Left ventricle myocardium inferior (tissue), 1 donor: ENCODE results near the gene CD79A. TPM values are rescaled to one million over a fixed set of nuclear protein-coding genes. Genes with fewer than 3 reads are reported as not detected.

Source experiments
- DNase-seq: peaks from one replicate; pipeline ENCODE4 v3.0.0-alpha.2; 2020
- H3K27ac ChIP-seq: fragments of 200-600 bp; replicated peaks from 2 replicates; pipeline ENCODE4 v1.8.0; 2021
- H3K27me3 ChIP-seq: fragments of 200-600 bp; 2 replicates; pipeline ENCODE4 v1.8.0; 2021; ENCODE audit warnings: low read depth
- H3K36me3 ChIP-seq: fragments of 200-600 bp; 2 replicates; pipeline ENCODE4 v1.8.0; 2021
- H3K4me1 ChIP-seq: fragments of 200-600 bp; 2 replicates; pipeline ENCODE4 v1.8.0; 2021
- H3K4me3 ChIP-seq: fragments of 200-600 bp; 2 replicates; pipeline ENCODE4 v1.8.0; 2021; ENCODE audit warnings: mild to moderate bottlenecking, moderate library complexity
- H3K9me3 ChIP-seq: fragments of 200-600 bp; replicated peaks from 2 replicates; pipeline ENCODE4 v1.8.0; 2021
- intact Hi-C: fragments of 100-400 bp; cut with micrococcal nuclease; formaldehyde crosslinking; loops from one replicate; pipeline ENCODE4 v1.11.0; 2022
- total RNA-seq: library from RNA; stranded (reverse); fragmentation: NEBNext Ultra II Directional; extraction: Animal tissue kit (Norgen Biotek cat#: 25700); gene quantifications from one replicate; pipeline ENCODE4 v1.2.1, GENCODE V29; 2021
- TF ChIP-seq, protein P1 (sequence below): fragments of 200-600 bp; IDR thresholded peaks from 2 replicates; pipeline ENCODE4 v1.8.0; 2021; ENCODE audit warnings: antibody characterized with exemption, mild to moderate bottlenecking, borderline replicate concordance
- donor health status: DM: no; HTN: yes; CAD: no; lungs with severe emphysema.

CD79A gene
- total RNA-seq, 1 donor from 2014 or later: not detected

DNA sequence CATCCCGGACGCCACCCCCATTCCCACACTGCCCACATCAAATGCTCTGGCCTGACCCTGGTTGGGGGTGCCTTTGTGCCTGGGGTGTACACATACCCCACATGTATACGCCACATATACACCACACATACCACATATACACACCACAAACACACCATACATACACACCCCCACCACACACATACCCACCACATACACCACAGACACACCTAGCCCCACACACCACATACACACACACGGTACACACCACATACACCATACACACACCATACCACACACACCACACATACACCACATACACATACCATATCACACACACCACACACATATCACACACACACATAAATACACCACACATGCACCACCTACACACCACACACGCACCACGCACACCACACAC lies 41.0 kb downstream of the CD79A start:
- H3K27ac ChIP-seq: no peak overlapping the region
- TF ChIP-seq, protein P1, sequence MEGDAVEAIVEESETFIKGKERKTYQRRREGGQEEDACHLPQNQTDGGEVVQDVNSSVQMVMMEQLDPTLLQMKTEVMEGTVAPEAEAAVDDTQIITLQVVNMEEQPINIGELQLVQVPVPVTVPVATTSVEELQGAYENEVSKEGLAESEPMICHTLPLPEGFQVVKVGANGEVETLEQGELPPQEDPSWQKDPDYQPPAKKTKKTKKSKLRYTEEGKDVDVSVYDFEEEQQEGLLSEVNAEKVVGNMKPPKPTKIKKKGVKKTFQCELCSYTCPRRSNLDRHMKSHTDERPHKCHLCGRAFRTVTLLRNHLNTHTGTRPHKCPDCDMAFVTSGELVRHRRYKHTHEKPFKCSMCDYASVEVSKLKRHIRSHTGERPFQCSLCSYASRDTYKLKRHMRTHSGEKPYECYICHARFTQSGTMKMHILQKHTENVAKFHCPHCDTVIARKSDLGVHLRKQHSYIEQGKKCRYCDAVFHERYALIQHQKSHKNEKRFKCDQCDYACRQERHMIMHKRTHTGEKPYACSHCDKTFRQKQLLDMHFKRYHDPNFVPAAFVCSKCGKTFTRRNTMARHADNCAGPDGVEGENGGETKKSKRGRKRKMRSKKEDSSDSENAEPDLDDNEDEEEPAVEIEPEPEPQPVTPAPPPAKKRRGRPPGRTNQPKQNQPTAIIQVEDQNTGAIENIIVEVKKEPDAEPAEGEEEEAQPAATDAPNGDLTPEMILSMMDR: no peak
- H3K27me3 ChIP-seq: peaks cover 95% of the 10 kb centered on the region
- H3K4me1 ChIP-seq: peaks cover 4% of the 10 kb centered on the region
- intact Hi-C loops: no loop called here
- H3K4me3 ChIP-seq: no peak overlapping the region
- no peaks in the 10 kb centered on the region for H3K9me3 ChIP-seq
- H3K36me3 ChIP-seq: no peaks in the 10 kb centered on the region
- no peak for DNase-seq

DNA sequence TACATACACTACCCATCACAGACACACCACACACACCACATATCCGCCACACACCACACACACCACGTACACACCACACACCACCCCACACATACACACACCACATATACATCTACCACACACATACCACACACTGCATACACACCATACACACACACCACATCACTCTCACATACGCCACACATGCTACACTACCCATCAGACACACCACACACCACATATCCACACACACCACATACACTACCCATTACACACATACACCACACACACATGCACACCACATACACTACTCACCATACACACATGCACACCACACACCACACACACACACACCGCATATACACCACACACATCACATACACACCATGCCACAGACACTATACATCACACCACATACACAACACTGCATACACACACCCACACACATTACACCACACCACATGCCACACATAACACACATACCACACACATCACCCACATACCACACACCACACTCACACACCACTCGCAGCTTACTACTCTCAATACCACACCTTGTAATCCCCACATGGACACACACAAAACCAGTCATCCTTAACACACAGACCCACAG lies 41.7 kb downstream of the CD79A start:
- peaks cover 94% of the 10 kb centered on the region for H3K27me3 ChIP-seq
- intact Hi-C loops: no loop called here
- DNase-seq: no peak

DNA sequence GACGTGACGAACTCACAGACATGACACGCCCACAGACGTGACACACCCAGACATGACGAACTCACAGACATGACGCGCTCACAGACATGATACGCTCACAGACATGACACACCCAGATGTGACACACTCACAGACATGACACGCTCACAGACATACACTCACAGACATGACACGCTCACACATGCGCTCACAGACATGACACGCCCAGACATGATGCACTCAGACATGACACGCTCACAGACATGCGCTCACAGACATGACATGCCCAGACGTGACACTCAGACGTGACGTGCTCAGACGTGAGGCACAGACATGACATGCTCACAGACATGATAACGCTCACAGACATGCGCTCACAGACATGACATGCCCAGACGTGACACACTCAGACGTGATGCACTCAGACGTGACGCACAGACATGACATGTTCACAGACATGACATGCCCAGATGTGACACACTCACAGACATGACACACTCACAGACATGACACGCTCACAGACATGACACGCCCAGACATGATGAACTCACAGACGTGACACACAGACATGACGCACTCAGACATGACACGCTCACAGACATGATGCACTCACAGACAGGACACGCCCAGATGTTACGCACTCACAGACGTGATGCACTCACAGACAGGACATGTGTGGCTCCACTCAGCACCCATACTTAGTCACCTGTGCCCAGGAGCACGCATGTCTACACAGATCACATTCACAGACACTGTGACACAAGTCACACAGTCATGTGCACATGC lies 43.1 kb downstream of the CD79A start:
- Histone ChIP-seq H3K27me3 (peaks cover 98% of the 10 kb centered on the region), H3K4me3 (no peak overlapping the region)

More for the DNA sequence above, 41.7 kb downstream of the CD79A start:
- Histone ChIP-seq H3K9me3 (no peaks in the 10 kb centered on the region), H3K4me3 (no peak overlapping the region), H3K4me1 (peaks cover 4% of the 10 kb centered on the region), H3K36me3 (no peaks in the 10 kb centered on the region), H3K27ac (no peak overlapping the region)
- TF ChIP-seq, protein P1: no peak

DNA sequence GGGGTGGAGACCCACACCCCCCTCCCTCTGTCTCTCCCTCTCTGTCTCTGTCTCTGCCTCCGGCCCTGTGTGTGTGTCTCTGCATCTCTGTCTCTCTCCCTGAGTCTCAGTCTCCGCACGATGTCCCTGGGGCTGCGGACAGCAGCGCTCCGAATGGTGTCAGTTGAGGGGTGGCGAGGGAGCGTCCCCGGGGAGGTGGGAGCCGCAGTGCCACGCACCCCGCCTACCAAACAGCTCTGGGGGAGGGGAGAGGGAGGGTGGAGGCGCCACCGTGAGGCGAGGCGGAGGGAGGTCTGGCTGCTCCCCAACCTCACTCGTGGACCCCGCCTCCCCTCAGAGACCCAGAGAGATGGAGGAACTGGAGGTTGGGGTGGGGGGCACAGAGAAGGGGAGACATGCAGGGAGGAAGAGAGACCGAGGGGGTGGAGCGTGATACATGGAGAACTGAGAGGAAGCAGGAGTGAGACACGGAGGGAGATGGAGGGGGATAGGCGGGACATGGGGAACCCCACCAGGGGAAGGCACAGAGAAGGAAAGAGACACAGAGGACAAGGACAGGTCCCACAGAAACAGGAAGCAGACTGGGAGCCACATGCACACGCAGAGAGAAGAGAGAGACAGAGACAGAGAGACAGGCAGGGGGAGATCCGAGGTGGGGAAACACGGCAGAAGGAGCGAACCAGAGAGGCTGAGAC lies 44.0 kb downstream of the CD79A start:
- H3K4me3 ChIP-seq: no peak overlapping the region
- H3K4me1 ChIP-seq: no peaks in the 10 kb centered on the region
- intact Hi-C loops: no loop called here
- no peak for DNase-seq
- peaks cover 98% of the 10 kb centered on the region for H3K27me3 ChIP-seq
- no peak overlapping the region for H3K27ac ChIP-seq
- TF ChIP-seq, protein P1: no peak
- no peaks in the 10 kb centered on the region for H3K36me3 ChIP-seq
- no peaks in the 10 kb centered on the region for H3K9me3 ChIP-seq

More for the DNA sequence above, 43.1 kb downstream of the CD79A start:
- Histone ChIP-seq H3K4me1 (peaks cover 2% of the 10 kb centered on the region), H3K27ac (no peak overlapping the region), H3K36me3 (no peaks in the 10 kb centered on the region), H3K9me3 (no peaks in the 10 kb centered on the region)
- intact Hi-C loops: no loop called here
- DNase-seq: no peak
- TF ChIP-seq, protein P1: no peak

DNA sequence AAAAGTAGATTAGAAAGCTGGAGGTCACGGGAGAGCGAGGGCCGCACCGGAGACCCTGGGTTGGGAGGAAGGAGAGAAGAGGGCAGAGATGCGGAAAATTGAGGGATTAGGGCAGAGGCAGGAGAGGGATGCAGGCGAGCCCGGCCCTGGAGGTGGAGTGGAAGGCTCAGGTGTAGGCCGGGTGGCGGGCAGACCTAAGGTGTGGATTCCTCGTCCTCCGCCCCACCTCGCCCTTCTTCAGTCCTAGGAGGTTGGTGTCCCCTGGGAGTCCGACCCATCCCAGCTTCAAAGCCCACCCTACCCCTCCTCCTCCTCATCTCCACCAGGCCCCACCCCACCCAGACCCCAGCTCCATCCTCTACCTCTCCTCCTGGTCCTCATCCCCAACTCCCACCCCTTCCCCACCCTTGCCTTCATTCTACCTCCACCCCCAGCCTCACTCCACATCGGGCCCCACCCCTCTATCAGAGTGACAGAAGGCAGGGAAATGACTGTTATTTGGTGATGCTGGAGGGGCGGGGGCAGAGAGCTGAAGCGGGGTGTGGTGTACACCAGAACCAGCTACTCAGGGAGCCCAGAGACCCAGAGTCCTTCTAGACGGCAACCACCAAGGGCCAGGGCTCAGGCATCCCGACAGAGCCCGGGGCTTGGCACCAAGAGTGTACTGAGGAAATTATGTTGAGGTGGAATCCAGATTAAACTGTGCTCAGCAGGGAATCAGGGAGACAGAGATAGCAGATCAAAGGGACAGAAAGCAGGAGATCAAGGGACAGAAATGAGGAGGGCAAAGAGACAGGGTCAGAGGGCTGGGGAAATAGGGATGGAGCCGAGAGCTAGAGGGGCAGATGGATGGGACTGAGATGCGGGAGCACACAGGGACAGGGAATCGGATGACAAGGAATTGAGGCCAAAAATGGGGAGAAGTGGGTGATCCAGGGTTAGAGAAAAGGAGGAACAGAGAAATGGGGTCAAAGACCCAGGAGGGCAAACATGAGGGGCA lies 44.8 kb downstream of the CD79A start:
- Histone ChIP-seq H3K27me3 (peaks cover 98% of the 10 kb centered on the region), H3K36me3 (no peaks in the 10 kb centered on the region), H3K27ac (no peak overlapping the region), H3K4me1 (no peaks in the 10 kb centered on the region), H3K4me3 (no peak overlapping the region), H3K9me3 (no peaks in the 10 kb centered on the region)
- DNase-seq: no peak
- intact Hi-C loops: no loop called here
- TF ChIP-seq, protein P1: no peak
